Activated gamma-delta T cell (primary cell): ENCODE results near the gene AOPEP.
"Not testable (repeated sequence)": the region's sequence is repeated elsewhere in the genome, so short reads cannot be mapped to it uniquely, and the experiment has no call there.

Experiments
- DNase-seq: peaks from one replicate; lab custom pipeline; 2025; lab: John Stamatoyannopoulos, UW

Gene AOPEP

GRCh38 chr9:94869415-94869843, 142.9 kb downstream of the AOPEP start:
- no peak for DNase-seq

GRCh38 chr9:94870465-94870792, 143.9 kb downstream of the AOPEP start:
- DNase-seq: no peak

GRCh38 chr9:94870793-94871558, 144.5 kb downstream of the AOPEP start:
- no peak for DNase-seq

DNA sequence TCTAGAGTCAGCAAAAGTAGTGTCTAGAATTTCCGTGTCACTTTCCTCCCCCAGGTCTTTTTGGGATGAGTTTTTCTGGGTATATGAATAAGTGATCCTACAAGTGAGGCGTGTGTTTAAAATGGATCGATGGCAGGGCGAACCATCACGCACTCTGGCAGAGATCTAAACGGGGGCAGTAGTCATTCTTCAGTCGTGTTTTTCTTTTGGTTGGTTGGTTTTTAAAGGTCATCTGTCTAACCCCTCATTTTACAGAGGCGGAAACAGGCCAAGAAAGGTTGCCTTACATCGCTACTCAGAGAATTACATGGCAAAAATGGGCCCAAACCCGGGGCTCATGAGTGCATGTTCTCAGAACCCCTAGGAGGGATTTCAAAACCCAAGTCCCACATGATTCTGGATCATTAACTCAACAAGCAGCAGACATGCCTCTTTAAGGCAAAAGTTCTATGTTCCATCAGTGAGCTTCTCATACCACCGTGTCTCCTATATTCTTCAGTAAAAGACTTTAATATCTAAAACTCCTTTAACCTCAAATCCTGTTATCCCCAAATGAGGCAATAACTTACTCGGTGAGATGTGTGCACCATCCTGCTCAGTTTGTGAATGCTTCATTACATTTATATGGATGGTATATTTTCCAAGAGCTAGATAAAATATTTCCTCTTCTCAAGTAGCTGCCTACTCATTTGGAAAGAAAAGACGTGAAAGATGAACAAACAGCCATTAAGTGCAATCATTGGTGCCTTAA, 145.8 kb downstream of the AOPEP start:
- DNase-seq: no peak

DNA sequence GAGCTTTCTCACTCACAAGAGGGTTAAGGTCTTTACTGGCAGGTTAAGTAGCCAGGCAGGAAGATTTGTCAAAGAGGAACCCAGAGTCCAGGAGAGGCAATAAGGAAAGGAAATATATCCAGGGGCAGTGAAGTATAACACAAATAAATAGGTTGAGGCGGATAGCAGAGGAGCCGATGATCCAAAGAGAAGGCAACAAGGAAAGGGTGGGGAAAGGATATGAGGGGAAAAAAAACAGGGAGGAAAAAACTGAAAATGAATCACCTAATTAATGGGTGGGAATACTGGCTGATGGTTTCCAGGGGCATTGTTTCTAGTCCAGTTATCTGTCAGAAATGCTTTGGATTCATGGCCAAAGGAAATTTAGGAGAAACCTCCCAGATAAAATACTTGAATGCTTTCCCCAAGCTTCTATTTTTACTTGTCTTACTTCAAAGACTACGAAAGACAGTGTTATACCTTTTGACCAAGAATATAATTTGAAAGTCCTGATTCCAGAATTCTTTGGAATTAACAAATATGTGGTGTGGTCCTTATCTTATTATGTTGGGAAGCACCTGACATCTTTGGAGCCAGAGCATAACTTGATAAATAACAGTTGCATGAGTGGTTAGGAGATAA, 146.5 kb downstream of the AOPEP start:
- DNase-seq: no peak

- DNase-seq: no peak
These were observed 147.8 kb downstream of the AOPEP start for GRCh38 chr9:94874316-94874715.

- DNase-seq: no peak
These were observed 149.0 kb downstream of the AOPEP start for GRCh38 chr9:94875300-94876020.

- not testable (repeated sequence) for DNase-seq
These were observed 152.3 kb downstream of the AOPEP start for GRCh38 chr9:94878804-94879203.

DNA sequence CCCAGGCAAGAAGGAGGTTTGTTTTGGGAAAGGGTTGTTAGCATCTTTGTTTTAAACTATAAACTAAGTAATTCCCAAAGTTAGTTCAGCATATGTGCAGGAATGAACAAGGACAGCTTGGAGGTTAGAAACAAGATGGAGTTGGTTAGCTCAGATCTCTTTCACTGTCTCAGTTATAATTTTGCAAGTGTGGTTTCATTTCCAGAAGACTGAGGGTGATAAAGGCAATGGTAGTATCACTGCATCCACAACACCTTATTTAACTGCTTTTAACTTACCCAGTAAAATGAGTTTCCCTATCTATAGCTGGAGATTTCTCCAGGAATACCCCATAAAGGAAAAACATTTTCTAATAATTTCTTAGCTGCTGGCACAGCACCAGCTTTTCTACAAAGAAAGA, 152.7 kb downstream of the AOPEP start:
- DNase-seq: no peak

GRCh38 chr9:94881023-94881422, 154.5 kb downstream of the AOPEP start:
- no peak for DNase-seq

GRCh38 chr9:94881454-94881853, 155.0 kb downstream of the AOPEP start:
- DNase-seq: no peak

- no peak for DNase-seq
These were observed 155.4 kb downstream of the AOPEP start for GRCh38 chr9:94881940-94882339.

GRCh38 chr9:94882966-94883641, 156.6 kb downstream of the AOPEP start:
- DNase-seq: no peak

DNA sequence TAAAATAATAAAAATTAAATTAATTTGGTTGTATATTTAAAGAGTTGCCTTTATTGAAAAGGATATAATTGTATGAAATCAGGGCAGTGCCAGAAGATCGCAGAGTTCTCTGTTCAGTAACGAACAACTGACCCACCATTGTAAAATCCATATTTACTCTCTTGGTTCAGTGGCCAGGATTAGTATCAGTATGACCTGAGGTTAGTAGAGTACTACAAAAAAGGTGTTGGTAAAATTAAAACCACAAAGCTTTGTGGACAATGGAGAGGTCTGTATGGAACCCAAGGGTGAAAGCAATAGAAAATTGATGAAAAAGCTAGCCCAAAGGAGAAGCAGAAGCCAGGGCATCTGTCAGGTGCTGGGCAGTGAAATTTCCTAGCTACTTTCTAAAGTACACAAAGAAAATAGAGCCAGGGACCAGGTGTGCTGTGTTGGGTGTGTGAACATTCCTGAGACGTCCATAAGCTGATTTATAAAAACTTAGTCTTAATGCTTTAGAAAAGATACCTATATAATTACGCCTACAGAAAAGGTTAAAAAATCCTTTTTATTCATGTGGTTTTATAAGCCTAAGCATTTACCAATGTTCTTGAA, 159.5 kb downstream of the AOPEP start:
- no peak for DNase-seq

DNA sequence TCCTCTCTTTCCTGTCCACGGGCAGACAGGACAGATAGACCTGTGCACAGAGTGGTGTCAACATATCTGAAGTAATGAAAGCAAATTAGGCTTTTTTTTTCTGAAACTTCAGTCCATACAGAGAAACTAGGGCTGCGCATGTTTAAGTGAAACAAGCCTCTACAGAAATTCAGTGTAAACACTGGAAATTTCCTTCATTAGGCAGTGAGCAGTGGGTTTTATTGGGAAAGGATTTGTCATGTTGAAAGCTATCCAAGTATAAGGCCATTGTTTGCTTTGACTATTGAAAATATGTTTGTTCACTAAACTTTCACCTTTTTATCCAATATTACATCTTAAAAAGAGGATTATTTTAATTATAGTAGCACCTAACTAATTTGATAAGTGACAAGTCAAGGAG, 161.2 kb downstream of the AOPEP start:
- DNase-seq: no peak

GRCh38 chr9:94888775-94889174, 162.3 kb downstream of the AOPEP start:
- no peak for DNase-seq

DNA sequence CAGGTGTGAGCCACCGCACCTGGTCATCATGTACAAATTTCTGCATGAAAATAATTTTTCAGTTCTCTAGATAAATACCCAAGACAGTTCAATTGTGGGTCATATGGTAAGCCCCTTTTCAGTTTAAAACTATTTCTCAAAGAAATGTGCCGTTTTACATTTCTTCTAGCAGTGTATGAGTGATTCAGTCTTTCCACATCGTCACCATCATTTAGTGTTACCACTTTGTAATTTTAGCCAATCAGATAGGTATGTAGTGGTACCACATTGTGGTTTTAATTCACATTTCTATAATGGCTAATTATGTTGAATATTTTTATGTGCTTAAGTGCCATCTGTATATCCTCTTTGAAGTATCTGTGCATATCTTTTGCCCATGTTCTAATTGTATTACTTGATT, 163.1 kb downstream of the AOPEP start:
- no peak for DNase-seq

- DNase-seq: no peak
These were observed 164.7 kb downstream of the AOPEP start for GRCh38 chr9:94891183-94891582.

GRCh38 chr9:94892675-94893074, 166.2 kb downstream of the AOPEP start:
- DNase-seq: no peak

DNA sequence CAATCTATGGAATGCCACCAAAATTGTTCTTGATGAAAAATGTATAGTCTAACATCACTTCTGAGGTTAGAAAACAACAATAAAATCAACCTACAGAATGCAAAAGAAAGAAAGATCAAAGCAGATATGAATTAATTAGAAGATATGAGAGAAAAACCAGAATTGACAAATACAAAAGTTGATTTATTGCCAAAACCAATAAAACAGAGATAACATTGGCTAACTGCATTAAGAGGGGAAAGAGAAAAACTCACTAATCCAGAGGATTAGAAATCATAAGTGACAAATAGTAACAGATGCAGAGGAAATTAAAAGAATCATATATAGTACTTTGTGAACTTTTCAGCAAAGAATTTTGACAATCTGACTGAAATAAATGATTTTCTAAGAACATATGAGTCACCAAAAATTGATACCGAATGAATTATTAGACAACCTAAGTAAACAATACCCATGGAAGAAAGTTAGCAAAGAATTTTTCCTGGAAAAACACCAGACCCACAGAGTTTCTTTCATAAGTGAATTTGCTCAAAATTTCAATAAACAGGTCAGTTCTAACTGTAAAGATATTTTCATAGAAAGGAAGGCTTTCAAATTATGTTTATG, 167.7 kb downstream of the AOPEP start:
- DNase-seq: no peak

DNA sequence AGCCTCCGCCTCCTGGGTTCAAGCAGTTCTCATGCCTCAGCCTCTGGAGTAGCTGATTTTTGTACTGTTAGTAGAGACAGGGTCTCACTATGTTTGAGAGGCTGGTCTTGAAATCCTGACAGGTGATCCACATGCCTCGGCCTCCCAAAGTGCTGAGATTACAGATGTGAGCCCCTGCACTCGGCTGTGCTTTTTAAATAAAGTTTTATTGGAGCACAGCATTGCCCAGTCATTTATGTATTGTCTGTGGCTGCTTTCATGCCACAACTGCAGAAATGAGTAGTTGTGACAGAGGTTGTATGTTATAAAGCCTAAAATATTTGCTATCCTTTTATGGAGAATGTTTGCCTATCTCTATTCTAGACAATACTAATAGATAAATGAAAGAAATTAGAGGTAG, 169.2 kb downstream of the AOPEP start:
- DNase-seq: no peak
